ENCODE results near the gene NME7.
"Not testable (repeated sequence)": the region's sequence is repeated elsewhere in the genome, so short reads cannot be mapped to it uniquely, and the experiment has no call there.

The NME7 gene

DNA sequence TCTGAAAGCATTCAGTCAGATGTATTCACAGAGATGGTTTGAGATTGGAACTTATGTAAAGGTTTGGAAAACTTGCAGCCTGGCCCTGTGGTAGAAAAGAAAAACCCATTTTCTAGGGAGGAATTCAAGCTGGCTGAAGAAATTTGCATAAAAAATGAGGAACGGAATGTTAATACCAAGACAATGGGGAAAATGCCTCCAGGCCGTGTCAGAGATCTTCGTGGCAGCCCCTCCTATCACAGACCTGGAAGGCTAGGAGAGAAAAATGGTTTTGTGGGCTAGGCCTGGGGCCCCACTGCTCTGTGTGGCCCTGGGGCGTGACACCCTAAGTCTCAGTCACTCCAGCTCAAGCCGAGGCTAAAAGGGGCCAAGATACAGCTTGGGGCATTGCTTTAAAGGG lies 26.7 kb downstream of the NME7 start:
- no peak for DNase-seq

DNA sequence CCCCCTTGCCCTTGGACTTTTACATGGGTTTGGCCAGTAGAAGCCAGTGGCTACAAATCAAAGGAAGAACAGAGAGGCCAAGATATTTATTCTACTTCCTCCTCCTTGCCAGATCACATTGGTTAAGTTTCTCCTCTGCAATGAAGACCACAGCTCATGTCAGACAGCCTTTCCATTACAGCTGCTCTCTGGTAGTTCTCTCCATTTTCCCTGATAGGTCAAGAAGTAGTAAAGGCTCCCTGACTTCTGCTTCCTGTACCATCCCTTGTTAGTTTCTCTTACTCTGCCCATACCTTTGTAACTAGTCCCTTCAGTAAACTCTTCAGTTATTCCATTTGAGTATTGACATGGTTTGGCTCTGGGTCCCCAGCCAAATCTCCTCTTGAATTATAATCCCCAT lies 27.8 kb downstream of the NME7 start:
- no peak for DNase-seq

- DNase-seq, result no peak
Observed at GRCh38 chr1:169338617-169339016, 29.0 kb downstream of the NME7 start.

GRCh38 chr1:169336947-169337715 lies 30.5 kb downstream of the NME7 start:
- DNase-seq, result not testable (repeated sequence)

- DNase-seq, result not testable (repeated sequence)
Observed at GRCh38 chr1:169334727-169335126, 32.9 kb downstream of the NME7 start.

GRCh38 chr1:169330927-169331326 lies 36.7 kb downstream of the NME7 start:
- DNase-seq, result no peak

DNA sequence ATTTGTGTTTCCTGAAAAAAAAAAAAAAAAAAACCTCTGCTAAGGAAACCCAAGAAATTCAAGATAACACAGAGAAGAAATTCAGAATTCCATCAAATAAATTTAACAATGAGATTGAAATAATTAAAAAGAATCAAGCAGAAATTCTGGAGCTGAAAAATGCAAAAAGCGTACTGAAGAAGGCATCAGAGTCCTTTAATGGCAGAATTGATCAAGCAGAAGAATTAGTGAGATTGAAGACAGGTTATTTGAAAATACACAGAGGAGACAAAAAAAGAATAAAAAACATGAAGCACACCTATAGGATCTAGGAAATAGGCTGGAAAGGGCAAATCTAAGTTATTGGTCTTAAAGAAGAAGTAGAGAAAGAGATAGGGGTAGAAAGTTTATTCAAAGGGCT lies 38.2 kb downstream of the NME7 start:
- no peak for DNase-seq

- DNase-seq, result no peak
Observed at GRCh38 chr1:169327875-169328274, 39.7 kb downstream of the NME7 start.

- DNase-seq, result peak; percentile 19 to 69 (median 39)
Observed at GRCh38 chr1:169326956-169327268, 40.7 kb downstream of the NME7 start.

DNA sequence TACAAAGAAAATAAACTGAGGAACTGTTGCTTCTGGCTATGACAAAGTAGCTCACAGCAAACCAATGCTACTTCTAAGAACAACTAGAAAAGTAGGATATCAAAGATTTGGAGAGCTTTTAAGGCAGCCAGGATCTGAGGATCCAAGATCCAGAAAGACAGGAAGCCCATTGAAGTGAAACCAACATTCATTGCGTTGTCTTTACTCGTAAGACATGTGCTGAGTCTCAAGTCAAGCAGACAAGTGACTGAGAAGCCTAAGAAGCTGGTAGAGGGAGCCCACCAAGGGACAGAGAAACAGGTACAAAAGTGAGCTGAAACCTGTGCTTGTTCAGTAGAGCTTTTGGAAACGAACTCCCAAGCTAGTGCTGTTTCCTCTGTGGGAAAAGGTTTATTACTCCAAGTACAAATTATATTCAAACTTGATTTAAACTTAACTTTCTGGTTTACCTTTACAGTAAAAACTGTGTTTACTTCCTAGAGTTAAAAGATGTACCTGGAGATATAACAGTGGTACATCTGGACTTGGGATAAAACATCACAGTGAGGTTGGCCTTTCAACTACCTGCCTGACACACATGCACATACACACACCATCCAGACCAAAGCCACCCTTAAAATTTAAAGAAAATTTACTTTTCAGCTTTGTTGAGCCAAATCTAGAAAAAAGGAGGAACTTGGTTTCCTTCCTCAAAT lies 41.2 kb downstream of the NME7 start:
- DNase-seq, result no peak

GRCh38 chr1:169325117-169325516 lies 42.5 kb downstream of the NME7 start:
- no peak for DNase-seq

GRCh38 chr1:169322138-169322537 lies 45.5 kb downstream of the NME7 start:
- DNase-seq, result no peak

DNA sequence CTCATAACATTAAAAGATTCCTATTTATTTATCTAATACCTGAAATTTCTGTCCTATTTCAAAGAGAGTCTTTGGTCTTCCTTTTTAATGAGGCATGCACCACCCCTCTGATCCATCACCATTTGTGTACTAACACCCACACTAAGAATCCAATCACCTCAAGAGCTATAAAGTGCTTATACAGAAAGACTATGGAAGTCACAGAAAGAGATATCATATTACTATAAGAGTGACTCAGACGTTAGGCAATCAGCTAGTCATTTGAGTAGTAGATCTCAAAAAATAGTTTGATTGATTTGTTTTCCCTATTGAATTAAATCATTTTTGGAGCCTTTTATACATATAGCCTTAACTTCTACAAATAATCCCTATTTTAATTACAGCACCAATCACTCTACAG lies 46.1 kb downstream of the NME7 start:
- DNase-seq, result peak in 2 of 3 donors; percentile 15 to 23

DNA sequence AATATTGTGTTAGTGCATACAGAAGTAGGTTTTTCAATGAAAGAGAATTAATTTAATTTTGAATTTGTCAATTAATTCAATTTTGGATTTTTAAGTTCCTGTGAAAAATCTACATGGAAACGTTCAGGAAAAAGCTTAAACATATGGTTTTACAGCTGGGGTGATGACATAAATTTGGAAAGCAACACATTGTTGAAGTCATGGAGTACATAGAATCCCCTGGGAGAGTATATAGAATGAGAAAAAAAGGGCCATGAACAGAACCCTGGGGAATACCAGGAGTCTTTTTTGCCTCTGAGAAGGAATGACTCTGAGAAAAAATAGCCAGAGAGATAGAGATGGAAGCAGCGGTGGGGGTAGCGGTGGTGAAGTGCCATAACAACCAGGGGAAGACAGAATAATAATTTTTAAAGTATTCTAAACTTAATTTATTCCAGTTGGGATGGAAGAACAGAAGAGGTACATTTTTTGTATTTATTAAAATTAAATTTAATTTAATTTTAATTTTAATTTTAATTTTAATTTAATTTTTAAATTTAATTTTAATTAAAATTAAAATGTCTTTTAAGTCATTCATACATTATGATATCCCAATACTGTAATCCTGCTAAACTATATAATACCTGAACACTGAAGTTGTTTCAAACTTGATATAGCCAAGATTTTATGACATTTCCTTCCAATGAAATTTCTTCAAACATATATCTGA lies 48.9 kb downstream of the NME7 start:
- DNase-seq, result no peak

GRCh38 chr1:169316556-169316955 lies 51.0 kb downstream of the NME7 start:
- DNase-seq, result no peak

DNA sequence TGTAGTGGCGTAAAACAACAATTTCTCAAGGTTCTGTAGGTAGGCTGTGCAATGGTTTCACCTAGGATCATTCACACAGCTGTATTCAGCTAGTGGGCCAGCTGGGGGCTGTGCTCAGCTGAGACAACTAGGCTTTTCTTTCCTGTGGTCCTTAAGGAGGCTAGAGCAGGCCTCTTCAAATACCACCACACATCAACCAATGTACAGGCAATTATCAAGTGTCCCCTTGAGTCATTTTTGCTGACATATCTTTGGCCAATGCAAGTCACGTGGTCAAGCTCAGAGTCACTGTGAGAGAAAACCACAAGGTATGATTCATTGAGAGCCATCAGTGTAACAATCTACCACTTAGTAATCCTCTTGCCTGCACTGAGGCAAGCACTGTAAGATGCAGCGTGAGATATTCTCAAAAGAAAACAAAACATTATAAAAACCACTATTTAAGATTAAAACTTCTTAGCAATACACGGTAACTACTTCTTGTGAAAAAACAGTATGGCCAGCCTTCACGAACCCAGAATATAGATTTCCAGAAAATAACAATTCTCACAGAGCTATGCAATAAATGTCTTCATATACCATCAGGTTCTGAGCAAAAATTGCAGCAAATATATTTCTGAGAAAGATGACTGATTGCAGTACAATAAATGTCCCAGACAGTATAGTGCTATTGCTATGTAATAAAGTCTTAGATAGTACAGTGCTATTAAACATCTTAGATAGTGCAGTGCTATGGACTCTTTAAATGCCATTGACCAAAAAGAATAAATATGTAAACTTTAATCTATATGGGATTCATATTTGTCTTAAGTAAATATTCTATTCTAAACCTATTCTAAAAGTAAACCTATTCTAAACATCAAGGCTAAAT lies 55.3 kb downstream of the NME7 start:
- peak; percentile 78 to 94 (median 90) for DNase-seq

- DNase-seq, result peak; percentile 43 to 66 (median 50)
Observed at GRCh38 chr1:169309178-169310166, 58.1 kb downstream of the NME7 start.

DNA sequence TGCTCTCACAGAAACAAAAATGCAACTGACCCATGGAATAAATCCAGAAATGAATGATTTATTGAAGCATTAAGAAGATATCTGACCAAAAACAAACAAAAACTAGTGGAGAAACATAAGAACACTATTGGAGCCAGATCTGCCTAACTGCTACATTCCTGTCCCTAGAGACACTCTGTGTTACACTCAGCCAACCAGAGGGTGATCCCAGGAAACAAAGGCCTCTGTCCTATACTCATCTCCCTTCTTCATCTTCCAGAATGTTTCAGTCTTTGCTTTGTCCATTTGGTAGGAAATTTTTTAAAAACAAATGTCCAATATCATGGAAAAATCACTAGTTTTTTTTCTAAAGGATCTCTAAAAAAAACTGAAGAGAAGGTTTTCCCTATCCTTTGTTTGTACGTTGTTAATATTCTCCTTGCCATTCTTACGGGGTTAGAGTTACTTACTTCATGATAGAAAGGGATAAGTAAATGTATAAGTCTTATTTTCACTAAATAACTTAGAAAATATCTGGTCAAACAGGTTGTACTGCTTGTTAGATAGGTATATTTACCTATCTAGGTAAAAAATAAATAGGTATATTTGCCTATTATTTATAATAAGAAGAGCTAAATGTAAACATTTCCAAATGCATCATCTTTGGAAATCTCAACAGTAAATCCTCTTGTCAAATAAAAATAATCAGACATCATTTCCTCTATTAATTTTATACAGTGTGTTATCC lies 59.1 kb downstream of the NME7 start:
- no peak for DNase-seq

DNA sequence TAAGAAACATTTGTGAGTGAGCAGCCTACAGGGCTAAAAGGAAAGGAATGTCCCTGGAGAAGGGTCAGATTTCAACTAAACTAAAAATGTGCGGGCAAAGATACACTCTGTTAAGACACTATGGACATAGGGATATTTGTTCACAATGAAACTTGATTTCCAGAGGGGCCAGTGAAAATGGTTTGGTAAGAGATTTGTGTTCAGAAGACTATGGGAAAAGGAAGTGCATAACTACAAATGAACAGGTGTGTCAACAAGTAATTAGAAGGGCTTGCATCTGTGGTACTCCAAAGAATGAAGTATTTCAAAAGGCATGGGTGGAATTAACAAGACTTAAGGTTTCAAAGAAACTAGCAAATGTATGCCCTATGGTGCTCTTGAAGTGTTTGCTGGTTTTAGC lies 60.4 kb downstream of the NME7 start:
- no peak for DNase-seq

DNA sequence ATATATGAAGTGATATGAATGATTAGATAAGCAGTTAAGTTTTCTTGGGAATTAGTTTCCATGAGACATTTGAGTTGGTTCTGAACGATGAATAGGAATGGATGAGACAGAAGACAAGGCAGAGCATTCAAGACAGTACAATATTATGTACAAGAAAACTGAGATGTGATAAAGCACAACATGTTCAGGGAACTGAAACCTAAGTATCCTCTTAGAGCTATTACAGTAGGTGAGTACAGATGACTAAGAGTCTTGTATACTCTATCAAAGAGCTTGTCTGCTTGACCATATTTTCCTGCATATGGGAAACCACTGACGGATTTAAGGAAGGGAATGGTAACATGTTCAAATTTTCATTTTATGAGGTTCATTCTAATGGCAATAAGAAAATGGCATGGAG lies 61.6 kb downstream of the NME7 start:
- DNase-seq, result no peak

- DNase-seq, result no peak
Observed at GRCh38 chr1:169305356-169305755, 62.2 kb downstream of the NME7 start.

All from suppressor macrophage treated with lipopolysaccharide for 1 hour (primary cell).